ENCODE measurements around the gene C4BPB. TPM values are rescaled to one million over a fixed set of nuclear protein-coding genes. Genes with fewer than 3 reads are reported as not detected.

C4BPB gene
- total and polyA plus RNA-seq, 4 donors = 59.7 to 460 (median 401) TPM

DNA sequence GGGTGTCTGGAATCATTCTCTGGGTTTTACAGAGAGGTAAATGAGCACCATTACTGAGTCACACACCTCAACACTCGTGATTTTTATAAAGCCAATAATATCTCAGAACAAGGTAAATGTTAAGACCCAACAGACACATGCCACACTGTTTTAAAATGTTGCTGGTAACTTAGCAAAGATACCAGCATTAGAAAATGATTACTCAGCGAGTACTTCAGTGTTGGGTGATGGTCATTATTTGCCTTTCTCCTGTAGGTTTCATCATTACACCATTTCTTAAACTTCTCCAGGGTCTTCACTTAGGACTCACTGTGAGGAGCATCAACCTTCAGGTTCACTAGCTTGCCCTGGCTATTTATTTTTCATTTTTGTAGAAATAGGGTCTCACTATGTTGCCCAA is 6.9 kb upstream of the C4BPB start:
- TF ChIP-seq, protein P1, sequence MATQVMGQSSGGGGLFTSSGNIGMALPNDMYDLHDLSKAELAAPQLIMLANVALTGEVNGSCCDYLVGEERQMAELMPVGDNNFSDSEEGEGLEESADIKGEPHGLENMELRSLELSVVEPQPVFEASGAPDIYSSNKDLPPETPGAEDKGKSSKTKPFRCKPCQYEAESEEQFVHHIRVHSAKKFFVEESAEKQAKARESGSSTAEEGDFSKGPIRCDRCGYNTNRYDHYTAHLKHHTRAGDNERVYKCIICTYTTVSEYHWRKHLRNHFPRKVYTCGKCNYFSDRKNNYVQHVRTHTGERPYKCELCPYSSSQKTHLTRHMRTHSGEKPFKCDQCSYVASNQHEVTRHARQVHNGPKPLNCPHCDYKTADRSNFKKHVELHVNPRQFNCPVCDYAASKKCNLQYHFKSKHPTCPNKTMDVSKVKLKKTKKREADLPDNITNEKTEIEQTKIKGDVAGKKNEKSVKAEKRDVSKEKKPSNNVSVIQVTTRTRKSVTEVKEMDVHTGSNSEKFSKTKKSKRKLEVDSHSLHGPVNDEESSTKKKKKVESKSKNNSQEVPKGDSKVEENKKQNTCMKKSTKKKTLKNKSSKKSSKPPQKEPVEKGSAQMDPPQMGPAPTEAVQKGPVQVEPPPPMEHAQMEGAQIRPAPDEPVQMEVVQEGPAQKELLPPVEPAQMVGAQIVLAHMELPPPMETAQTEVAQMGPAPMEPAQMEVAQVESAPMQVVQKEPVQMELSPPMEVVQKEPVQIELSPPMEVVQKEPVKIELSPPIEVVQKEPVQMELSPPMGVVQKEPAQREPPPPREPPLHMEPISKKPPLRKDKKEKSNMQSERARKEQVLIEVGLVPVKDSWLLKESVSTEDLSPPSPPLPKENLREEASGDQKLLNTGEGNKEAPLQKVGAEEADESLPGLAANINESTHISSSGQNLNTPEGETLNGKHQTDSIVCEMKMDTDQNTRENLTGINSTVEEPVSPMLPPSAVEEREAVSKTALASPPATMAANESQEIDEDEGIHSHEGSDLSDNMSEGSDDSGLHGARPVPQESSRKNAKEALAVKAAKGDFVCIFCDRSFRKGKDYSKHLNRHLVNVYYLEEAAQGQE (IDR thresholded peaks at IDR 0.05) = no peak
- TF ChIP-seq HNF4A (conservative IDR thresholded peaks at IDR 0.05) = no peak
- TF ChIP-seq JUND (IDR thresholded peaks at IDR 0.05) = no peak
- no peak for TF ChIP-seq RAD21 (IDR thresholded peaks at IDR 0.05)
- no peak for TF ChIP-seq NR2F2 (IDR thresholded peaks at IDR 0.05)
- TF ChIP-seq, protein P2, sequence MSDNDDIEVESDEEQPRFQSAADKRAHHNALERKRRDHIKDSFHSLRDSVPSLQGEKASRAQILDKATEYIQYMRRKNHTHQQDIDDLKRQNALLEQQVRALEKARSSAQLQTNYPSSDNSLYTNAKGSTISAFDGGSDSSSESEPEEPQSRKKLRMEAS (IDR thresholded peaks at IDR 0.05) = no peak
- TF ChIP-seq EGR1 (IDR thresholded peaks at IDR 0.05; ENCODE audit: low read depth in 2 of 2) = no peak
- TF ChIP-seq, protein P3, sequence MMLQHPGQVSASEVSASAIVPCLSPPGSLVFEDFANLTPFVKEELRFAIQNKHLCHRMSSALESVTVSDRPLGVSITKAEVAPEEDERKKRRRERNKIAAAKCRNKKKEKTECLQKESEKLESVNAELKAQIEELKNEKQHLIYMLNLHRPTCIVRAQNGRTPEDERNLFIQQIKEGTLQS (IDR thresholded peaks at IDR 0.05) = no peak
- TF ChIP-seq FOXA1 (IDR thresholded peaks at IDR 0.05) = no peak
- Histone ChIP-seq H3K4me1 (ENCODE audit: control insufficient read depth in 4 of 4, insufficient read depth in 4 of 4, low read length in 3 of 4) (peaks cover 3 to 25% (median 14%) of the 10 kb centered on the region in 4 donors), H3K27me3 (ENCODE audit: control insufficient read depth in 4 of 4, insufficient read depth in 4 of 4, low read length in 3 of 4) (no peaks in the 10 kb centered on the region), H3K36me3 (ENCODE audit: control insufficient read depth in 4 of 4, insufficient read depth in 3 of 4, low read depth in 1 of 4, low read length in 3 of 4) (no peaks in the 10 kb centered on the region), H3K9me3 (ENCODE audit: control insufficient read depth in 4 of 4, low read length in 3 of 4) (no peaks in the 10 kb centered on the region), H3K9ac (ENCODE audit: low read depth in 1 of 2, low read length in 2 of 2) (no peak overlapping the region), H3K4me3 (ENCODE audit: low read depth in 1 of 3, low read length in 3 of 3) (no peak overlapping the region), H3K27ac (ENCODE audit: low read depth in 1 of 2, low read length in 2 of 2) (peak overlapping the region in 1 of 2 donors; percentile 6)
- 82% methylated on average over 2 of the region's 2 CpGs for WGBS
- no peak for DNase-seq (ENCODE audit: low spot score)

DNA sequence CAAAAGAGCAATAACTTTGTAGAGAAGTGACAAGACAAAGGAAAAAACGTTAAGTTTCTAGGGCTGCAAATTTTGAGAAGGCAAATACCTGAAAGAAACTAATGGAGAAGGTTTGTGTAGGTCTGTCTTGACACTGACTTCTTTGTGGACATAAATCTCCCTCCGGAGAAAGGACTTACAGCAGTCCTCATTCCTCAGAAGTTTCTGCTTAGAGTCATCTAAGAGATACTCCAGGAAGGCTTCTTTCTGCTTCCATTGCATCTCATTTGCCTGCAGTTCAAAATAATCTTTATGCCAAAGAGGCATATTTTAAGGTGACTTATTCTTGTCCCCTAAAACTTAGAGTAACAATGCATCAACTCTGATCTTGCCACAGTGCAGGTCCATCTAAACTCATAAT is 4.4 kb upstream of the C4BPB start:
- Histone ChIP-seq H3K9ac (ENCODE audit: low read depth in 1 of 2, low read length in 2 of 2) (no peak overlapping the region), H3K4me1 (ENCODE audit: control insufficient read depth in 4 of 4, insufficient read depth in 4 of 4, low read length in 3 of 4) (peaks cover 3 to 32% (median 19%) of the 10 kb centered on the region in 4 donors), H3K27ac (ENCODE audit: low read depth in 1 of 2, low read length in 2 of 2) (no peak overlapping the region), H3K36me3 (ENCODE audit: control insufficient read depth in 4 of 4, insufficient read depth in 3 of 4, low read depth in 1 of 4, low read length in 3 of 4) (no peaks in the 10 kb centered on the region), H3K9me3 (ENCODE audit: control insufficient read depth in 4 of 4, low read length in 3 of 4) (no peaks in the 10 kb centered on the region), H3K27me3 (ENCODE audit: control insufficient read depth in 4 of 4, insufficient read depth in 4 of 4, low read length in 3 of 4) (no peaks in the 10 kb centered on the region), H3K4me3 (ENCODE audit: low read depth in 1 of 3, low read length in 3 of 3) (no peak overlapping the region)
- DNase-seq (ENCODE audit: low spot score) = no peak
- WGBS = 73% methylated on average over 2 of the region's 2 CpGs
- no peak for TF ChIP-seq TAF1 (conservative IDR thresholded peaks at IDR 0.05)

DNA sequence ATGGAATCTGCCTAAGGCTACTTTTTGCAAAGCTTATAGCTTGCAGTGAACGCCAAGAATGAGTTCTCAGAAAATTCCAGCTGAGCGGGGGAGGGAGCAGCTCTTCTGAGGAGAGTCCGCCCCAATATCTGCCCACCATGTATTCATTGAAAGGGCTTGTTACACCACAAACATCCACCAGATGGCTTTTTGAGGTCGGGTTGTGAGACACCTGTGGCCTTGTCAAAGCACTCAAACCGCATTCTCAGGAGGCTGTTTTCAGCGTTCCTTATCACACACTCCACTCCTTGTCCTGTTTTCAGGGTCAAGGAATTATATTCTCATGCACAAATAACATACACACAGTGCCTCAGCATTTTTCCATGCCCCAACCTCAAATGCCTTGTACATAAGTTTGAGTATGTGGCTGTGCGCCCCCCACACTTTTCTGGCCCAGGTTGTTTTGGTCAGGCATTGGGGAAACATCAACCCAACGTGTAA is 3.9 kb upstream of the C4BPB start:
- H3K27me3 ChIP-seq (ENCODE audit: control insufficient read depth in 4 of 4, insufficient read depth in 4 of 4, low read length in 3 of 4) = no peaks in the 10 kb centered on the region
- H3K9ac ChIP-seq (ENCODE audit: low read depth in 1 of 2, low read length in 2 of 2) = no peak overlapping the region
- H3K4me1 ChIP-seq (ENCODE audit: control insufficient read depth in 4 of 4, insufficient read depth in 4 of 4, low read length in 3 of 4) = peaks cover 3 to 32% (median 19%) of the 10 kb centered on the region in 4 donors
- H3K9me3 ChIP-seq (ENCODE audit: control insufficient read depth in 4 of 4, low read length in 3 of 4) = no peaks in the 10 kb centered on the region
- WGBS = 22% methylated on average over 8 of the region's 8 CpGs
- DNase-seq (ENCODE audit: low spot score) = peak; percentile 57
- no peaks in the 10 kb centered on the region for H3K36me3 ChIP-seq (ENCODE audit: control insufficient read depth in 4 of 4, insufficient read depth in 3 of 4, low read depth in 1 of 4, low read length in 3 of 4)
- no peak overlapping the region for H3K27ac ChIP-seq (ENCODE audit: low read depth in 1 of 2, low read length in 2 of 2)
- no peak overlapping the region for H3K4me3 ChIP-seq (ENCODE audit: low read depth in 1 of 3, low read length in 3 of 3)
- TF ChIP-seq RAD21 (IDR thresholded peaks at IDR 0.05) (peak; percentile 84 to 90), GABPA (IDR thresholded peaks at IDR 0.05 in 1 of 2, conservative IDR thresholded peaks at IDR 0.05 in 1 of 2) (no peak), EGR1 (IDR thresholded peaks at IDR 0.05; ENCODE audit: low read depth in 2 of 2) (no peak), TAF1 (conservative IDR thresholded peaks at IDR 0.05) (no peak), FOXA1 (IDR thresholded peaks at IDR 0.05) (no peak), HNF4A (conservative IDR thresholded peaks at IDR 0.05) (peak in 1 of 2 donors; percentile 7), SP1 (IDR thresholded peaks at IDR 0.05) (peak; percentile 9), FOXA2 (IDR thresholded peaks at IDR 0.05) (no peak)
- TF ChIP-seq, protein P3 (IDR thresholded peaks at IDR 0.05) = no peak
- TF ChIP-seq, protein P4, sequence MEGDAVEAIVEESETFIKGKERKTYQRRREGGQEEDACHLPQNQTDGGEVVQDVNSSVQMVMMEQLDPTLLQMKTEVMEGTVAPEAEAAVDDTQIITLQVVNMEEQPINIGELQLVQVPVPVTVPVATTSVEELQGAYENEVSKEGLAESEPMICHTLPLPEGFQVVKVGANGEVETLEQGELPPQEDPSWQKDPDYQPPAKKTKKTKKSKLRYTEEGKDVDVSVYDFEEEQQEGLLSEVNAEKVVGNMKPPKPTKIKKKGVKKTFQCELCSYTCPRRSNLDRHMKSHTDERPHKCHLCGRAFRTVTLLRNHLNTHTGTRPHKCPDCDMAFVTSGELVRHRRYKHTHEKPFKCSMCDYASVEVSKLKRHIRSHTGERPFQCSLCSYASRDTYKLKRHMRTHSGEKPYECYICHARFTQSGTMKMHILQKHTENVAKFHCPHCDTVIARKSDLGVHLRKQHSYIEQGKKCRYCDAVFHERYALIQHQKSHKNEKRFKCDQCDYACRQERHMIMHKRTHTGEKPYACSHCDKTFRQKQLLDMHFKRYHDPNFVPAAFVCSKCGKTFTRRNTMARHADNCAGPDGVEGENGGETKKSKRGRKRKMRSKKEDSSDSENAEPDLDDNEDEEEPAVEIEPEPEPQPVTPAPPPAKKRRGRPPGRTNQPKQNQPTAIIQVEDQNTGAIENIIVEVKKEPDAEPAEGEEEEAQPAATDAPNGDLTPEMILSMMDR (IDR thresholded peaks at IDR 0.05; ENCODE audit: low read depth, low read length, missing input control) = peak; percentile 69
- TF ChIP-seq, protein P5, sequence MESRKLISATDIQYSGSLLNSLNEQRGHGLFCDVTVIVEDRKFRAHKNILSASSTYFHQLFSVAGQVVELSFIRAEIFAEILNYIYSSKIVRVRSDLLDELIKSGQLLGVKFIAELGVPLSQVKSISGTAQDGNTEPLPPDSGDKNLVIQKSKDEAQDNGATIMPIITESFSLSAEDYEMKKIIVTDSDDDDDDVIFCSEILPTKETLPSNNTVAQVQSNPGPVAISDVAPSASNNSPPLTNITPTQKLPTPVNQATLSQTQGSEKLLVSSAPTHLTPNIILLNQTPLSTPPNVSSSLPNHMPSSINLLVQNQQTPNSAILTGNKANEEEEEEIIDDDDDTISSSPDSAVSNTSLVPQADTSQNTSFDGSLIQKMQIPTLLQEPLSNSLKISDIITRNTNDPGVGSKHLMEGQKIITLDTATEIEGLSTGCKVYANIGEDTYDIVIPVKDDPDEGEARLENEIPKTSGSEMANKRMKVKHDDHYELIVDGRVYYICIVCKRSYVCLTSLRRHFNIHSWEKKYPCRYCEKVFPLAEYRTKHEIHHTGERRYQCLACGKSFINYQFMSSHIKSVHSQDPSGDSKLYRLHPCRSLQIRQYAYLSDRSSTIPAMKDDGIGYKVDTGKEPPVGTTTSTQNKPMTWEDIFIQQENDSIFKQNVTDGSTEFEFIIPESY (IDR thresholded peaks at IDR 0.05) = no peak
- TF ChIP-seq, protein P1 (IDR thresholded peaks at IDR 0.05) = no peak
